Omental fat pad (tissue), 4 donors: ENCODE data around the gene NBEA. TPM values are rescaled to one million over a fixed set of nuclear protein-coding genes. Genes with fewer than 3 reads are reported as not detected.

ENCODE experiments used
- ATAC-seq: fragments of 150-250 bp; one replicate; pipeline ENCODE4 v1.9.1; 2016; ENCODE audit warnings: mild to moderate bottlenecking, moderate library complexity; ENCODE audit not compliant: low FRiP score
- DNase-seq: peaks from one replicate; pipeline ENCODE4 v3.0.0-alpha.2; 2019; ENCODE audit warnings: low spot score
- total RNA-seq, 4 donors: library from RNA; depleted of rRNA; stranded (reverse); fragments of >200 nt; gene quantifications; one replicate each; pipeline ENCODE4 v1.1.0, GENCODE V29; 2016
- TF ChIP-seq, protein P1 (sequence below), 3 donors: fragments of 450-650 bp; IDR thresholded peaks; one replicate each; pipeline ENCODE4 v1.5.1; 2016 to 2017; ENCODE audit warnings: antibody characterized with exemption in 3 of 3, mild to moderate bottlenecking in 3 of 3, moderate library complexity in 2 of 3

NBEA gene
- total RNA-seq, 4 donors from 2014 or later = 4.3 to 10.7 (median 6.1) TPM

DNA sequence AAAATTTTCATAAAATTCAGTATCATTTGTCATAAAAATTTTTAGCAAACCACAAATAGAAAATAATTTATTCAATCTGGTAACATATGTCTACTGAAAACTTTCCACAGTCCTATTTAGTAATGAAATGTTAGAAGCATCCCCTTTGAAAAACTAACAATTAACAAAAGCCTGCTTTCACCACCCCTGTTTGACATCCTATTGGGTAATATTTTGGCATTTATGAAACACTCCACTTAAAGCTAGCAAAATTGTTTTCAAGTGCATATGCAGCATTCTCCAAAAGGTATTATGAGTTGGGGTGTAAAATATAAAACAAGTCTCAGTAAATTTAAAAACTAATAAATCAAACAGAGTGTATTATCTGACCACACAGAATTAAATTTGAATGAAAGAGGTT is 189.4 kb downstream of the NBEA start:
- no peak for DNase-seq
- ATAC-seq = no peak
- TF ChIP-seq, protein P1, sequence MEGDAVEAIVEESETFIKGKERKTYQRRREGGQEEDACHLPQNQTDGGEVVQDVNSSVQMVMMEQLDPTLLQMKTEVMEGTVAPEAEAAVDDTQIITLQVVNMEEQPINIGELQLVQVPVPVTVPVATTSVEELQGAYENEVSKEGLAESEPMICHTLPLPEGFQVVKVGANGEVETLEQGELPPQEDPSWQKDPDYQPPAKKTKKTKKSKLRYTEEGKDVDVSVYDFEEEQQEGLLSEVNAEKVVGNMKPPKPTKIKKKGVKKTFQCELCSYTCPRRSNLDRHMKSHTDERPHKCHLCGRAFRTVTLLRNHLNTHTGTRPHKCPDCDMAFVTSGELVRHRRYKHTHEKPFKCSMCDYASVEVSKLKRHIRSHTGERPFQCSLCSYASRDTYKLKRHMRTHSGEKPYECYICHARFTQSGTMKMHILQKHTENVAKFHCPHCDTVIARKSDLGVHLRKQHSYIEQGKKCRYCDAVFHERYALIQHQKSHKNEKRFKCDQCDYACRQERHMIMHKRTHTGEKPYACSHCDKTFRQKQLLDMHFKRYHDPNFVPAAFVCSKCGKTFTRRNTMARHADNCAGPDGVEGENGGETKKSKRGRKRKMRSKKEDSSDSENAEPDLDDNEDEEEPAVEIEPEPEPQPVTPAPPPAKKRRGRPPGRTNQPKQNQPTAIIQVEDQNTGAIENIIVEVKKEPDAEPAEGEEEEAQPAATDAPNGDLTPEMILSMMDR (IDR thresholded peaks at IDR 0.05) = no peak

DNA sequence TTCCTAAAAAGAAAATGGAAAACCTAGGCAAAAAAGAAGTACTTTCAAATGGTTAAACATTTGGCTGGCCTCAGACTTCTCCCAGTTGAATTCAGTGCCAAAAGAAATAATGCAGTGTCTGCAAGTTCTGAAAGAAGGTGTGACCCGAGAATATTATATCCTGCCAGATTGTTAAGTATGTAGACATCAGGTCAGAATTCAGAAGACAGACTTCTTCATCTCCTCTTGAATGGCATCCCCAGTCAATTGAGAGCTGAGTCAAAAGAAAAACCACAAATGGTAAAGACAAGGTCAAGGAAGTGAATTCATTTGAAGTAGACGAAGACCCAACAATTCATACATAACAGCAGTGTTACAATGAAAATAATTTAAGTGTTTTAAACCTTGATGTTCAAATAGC is 194.5 kb downstream of the NBEA start:
- no peak for ATAC-seq
- TF ChIP-seq, protein P1 (IDR thresholded peaks at IDR 0.05) = no peak
- DNase-seq = no peak

DNA sequence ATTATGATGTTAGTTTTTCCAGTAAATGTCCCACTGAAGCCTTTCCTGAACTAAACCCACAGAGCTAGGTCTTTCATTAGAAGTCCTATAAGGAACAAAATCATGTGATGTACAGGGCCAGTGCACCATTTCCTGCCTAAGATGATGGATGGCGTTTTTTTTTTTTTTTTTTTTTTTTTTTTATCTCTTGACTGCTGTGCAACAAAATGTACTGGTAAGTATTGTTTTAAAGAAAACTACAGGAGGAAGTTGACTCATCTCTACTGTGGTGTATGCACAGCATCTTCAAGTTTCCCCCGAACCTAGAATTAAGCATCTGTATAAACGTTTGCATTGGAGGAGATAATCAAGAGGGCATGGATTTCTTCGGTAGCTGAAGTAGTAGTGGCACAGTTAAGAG is 197.5 kb downstream of the NBEA start:
- ATAC-seq = no peak
- TF ChIP-seq, protein P1 (IDR thresholded peaks at IDR 0.05) = no peak
- DNase-seq = no peak

DNA sequence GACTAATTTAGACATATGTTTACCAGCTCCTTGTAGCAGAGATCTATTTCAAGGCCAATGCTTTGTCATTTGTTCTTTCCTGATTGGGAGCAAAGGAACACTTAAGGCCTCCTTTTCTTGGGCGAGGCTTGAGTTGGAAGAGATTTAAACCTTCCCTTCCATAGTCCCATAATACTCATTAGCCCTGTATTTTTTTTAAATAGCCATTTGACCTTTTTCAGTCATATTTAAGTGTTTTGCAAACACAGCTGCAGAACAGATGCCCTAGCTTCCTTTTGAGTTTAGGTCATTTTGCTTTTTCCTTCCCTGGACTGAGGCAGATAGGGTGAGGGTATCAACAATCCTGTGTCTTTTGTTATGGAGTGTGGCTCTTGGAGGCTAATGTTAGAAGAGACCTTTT is 198.3 kb downstream of the NBEA start:
- DNase-seq = no peak
- TF ChIP-seq, protein P1 (IDR thresholded peaks at IDR 0.05) = no peak
- ATAC-seq = no peak

DNA sequence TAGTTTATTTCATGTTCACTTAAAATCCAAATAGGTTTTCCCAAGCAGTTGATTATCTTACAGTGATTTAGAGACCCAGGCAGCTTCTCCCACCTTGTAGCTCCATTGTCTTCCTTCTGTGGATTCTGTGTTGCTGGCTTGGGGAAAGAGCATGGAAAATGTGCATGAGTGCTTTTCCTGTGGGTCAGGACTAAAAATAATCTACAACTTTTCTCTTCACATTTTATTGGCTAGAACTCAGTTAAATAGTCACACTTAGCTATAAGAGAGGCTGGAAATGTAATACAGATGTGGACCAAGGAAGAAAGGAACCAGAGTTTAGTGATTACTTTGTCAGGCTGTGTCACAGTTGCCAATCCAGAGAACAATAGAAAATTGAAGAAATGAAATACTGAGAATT is 198.8 kb downstream of the NBEA start:
- TF ChIP-seq, protein P1 (IDR thresholded peaks at IDR 0.05) = no peak
- no peak for DNase-seq
- ATAC-seq = no peak

DNA sequence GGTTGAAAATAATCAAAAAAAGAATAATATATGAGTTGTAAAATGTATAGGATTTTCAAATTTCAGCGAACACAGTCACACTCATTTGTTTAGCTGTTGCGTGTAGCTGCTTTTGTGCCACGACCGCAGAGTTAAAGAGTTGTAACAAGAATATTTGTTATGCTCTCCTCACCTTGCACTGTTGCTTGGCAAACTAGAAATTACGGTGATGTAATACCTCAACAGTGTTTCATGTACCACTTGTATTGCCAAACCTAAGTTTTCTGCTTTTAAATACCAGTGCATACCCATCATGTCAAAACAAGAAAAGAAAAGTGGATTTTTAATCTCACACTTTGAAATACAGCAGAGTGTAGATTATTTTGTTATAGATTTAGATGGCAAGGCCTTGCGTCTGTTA is 201.1 kb downstream of the NBEA start:
- DNase-seq = no peak
- no peak for ATAC-seq
- TF ChIP-seq, protein P1 (IDR thresholded peaks at IDR 0.05) = no peak

DNA sequence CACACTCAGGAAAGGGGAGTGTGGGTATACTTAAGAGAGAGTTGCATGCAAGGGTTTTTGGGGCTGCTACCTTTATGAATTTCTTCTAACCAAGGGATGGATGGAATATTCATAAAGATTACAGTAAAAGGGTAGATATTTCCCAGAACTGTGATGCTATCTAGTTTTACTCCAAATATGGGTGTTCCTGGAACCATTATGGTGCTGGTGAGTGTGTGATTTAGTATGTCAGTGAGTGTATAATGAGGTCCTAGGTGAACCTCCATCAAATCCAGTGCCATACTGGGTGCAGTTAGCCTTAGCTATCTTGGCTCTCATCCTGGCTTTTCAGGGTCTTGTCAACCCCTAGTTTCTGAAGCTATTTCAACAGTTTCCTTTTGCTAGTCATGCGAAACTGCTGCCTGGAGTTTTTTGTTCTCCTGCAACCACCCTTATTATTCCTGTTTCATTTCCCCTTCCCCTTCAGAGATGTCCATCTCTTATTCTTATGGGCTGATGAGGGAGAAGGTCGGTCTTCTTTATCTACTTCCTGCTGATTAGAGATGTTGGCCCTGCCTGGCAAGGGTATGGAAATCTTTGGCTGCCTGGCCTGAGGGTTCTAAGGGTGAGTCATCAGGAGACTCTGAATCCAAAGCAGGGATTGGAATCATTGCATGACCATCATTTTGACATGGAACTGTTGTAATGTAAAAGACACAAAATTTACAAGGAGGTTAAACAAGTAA is 202.3 kb downstream of the NBEA start:
- DNase-seq (no peak), ATAC-seq (no peak)
- TF ChIP-seq, protein P1 (IDR thresholded peaks at IDR 0.05) = no peak
